ENCODE measurements around the gene FAM234B.

- TF ChIP-seq RAD21 (conservative IDR thresholded peaks at IDR 0.05) = no peak
- TF ChIP-seq EP300 (conservative IDR thresholded peaks at IDR 0.05; ENCODE audit: poor library complexity, severe bottlenecking) = no peak
These were observed 50.2 kb downstream of the FAM234B start for GRCh38 chr12:13094367-13094766.
